H9 (cell line): ENCODE measurements around the gene SMCO3. TPM values are rescaled to one million over a fixed set of nuclear protein-coding genes. Genes with fewer than 3 reads are reported as not detected.

ENCODE experiments used
- DNase-seq: peaks from one replicate; pipeline ENCODE4 v3.0.0-alpha.2; 2017
- H2AFZ ChIP-seq: one replicate; pipeline ENCODE4 v1.6.1; 2013; ENCODE audit warnings: mild to moderate bottlenecking, low read length, control low read depth, moderate library complexity
- H2AK5ac ChIP-seq: 2 replicates; pipeline ENCODE4 v1.6.1; 2013; ENCODE audit warnings: low read length, control low read depth, mixed read lengths; ENCODE audit not compliant: insufficient read length
- H2BK120ac ChIP-seq: one replicate; pipeline ENCODE4 v1.6.1; 2013; ENCODE audit warnings: low read depth, mild to moderate bottlenecking, low read length, control low read depth, inconsistent platforms; ENCODE audit not compliant: poor library complexity, severe bottlenecking
- H2BK12ac ChIP-seq: 2 replicates; pipeline ENCODE4 v1.6.1; 2013; ENCODE audit warnings: low read length, control low read depth, mixed read lengths, low read depth; ENCODE audit not compliant: insufficient read length
- H2BK15ac ChIP-seq: 2 replicates; pipeline ENCODE4 v1.6.1; 2013; ENCODE audit warnings: low read depth, low read length, control low read depth
- H2BK20ac ChIP-seq: one replicate; pipeline ENCODE4 v1.6.1; 2013; ENCODE audit warnings: low read depth, mild to moderate bottlenecking, low read length, control low read depth, inconsistent platforms; ENCODE audit not compliant: poor library complexity, severe bottlenecking
- H2BK5ac ChIP-seq: 2 replicates; pipeline ENCODE4 v1.6.1; 2013; ENCODE audit warnings: low read length, control low read depth, mixed read lengths; ENCODE audit not compliant: insufficient read length
- H3K14ac ChIP-seq: 2 replicates; pipeline ENCODE4 v1.6.1; 2013; ENCODE audit warnings: low read length, control low read depth; ENCODE audit not compliant: insufficient read depth
- H3K18ac ChIP-seq: 2 replicates; pipeline ENCODE4 v1.6.1; 2013; ENCODE audit warnings: low read depth, mild to moderate bottlenecking, mixed read lengths, low read length, control low read depth; ENCODE audit not compliant: insufficient read length
- H3K23ac ChIP-seq: 2 replicates; pipeline ENCODE4 v1.6.1; 2013; ENCODE audit warnings: low read length, control low read depth, mixed read lengths, low read depth; ENCODE audit not compliant: insufficient read length
- H3K23me2 ChIP-seq: 2 replicates; pipeline ENCODE4 v1.6.1; 2013; ENCODE audit warnings: low read depth, mild to moderate bottlenecking, mixed read lengths, low read length, control low read depth; ENCODE audit not compliant: insufficient read length, poor library complexity, severe bottlenecking
- H3K27ac ChIP-seq: 2 replicates; pipeline ENCODE4 v1.5.1; 2013; ENCODE audit warnings: low read length, control low read depth, mixed read lengths, low read depth; ENCODE audit not compliant: insufficient read length
- H3K27me3 ChIP-seq: 2 replicates; pipeline ENCODE4 v1.6.1; 2013; ENCODE audit warnings: low read length, control low read depth, inconsistent platforms; ENCODE audit not compliant: insufficient read depth
- H3K4ac ChIP-seq: 2 replicates; pipeline ENCODE4 v1.6.1; 2013; ENCODE audit warnings: low read depth, mild to moderate bottlenecking, control low read depth, inconsistent platforms, low read length, moderate library complexity
- H3K4me1 ChIP-seq: 2 replicates; pipeline ENCODE4 v1.6.1; 2013; ENCODE audit warnings: low read length, control low read depth, inconsistent platforms; ENCODE audit not compliant: insufficient read depth
- H3K4me2 ChIP-seq: 2 replicates; pipeline ENCODE4 v1.6.1; 2013; ENCODE audit warnings: low read length, control low read depth, mixed read lengths; ENCODE audit not compliant: insufficient read length, insufficient read depth
- H3K56ac ChIP-seq: 2 replicates; pipeline ENCODE4 v1.6.1; 2013; ENCODE audit warnings: low read depth, mild to moderate bottlenecking, mixed read lengths, low read length, control low read depth; ENCODE audit not compliant: insufficient read length
- H3K79me1 ChIP-seq: 2 replicates; pipeline ENCODE4 v1.6.1; 2013; ENCODE audit warnings: low read depth, mild to moderate bottlenecking, moderate library complexity, low read length, control low read depth, inconsistent platforms; ENCODE audit not compliant: insufficient read depth, poor library complexity, severe bottlenecking
- H3K79me2 ChIP-seq: 2 replicates; pipeline ENCODE4 v1.6.1; 2013; ENCODE audit warnings: low read length, control low read depth, inconsistent platforms; ENCODE audit not compliant: insufficient read depth
- H3K9ac ChIP-seq: 2 replicates; pipeline ENCODE4 v1.6.1; 2013; ENCODE audit warnings: low read length, control low read depth, mixed read lengths; ENCODE audit not compliant: insufficient read length; ENCODE audit errors: extremely low read depth
- H3K9me3 ChIP-seq: one replicate; pipeline ENCODE4 v1.6.1; 2013; ENCODE audit warnings: low read depth, low read length, inconsistent platforms; ENCODE audit not compliant: control insufficient read depth
- H3T11ph ChIP-seq: one replicate; pipeline ENCODE4 v1.6.1; 2013; ENCODE audit warnings: mild to moderate bottlenecking, low read length, control low read depth, inconsistent platforms
- H4K20me1 ChIP-seq: one replicate; pipeline ENCODE4 v1.6.1; 2013; ENCODE audit not compliant: control insufficient read depth, insufficient read length, insufficient read depth
- H4K5ac ChIP-seq: 2 replicates; pipeline ENCODE4 v1.6.1; 2013; ENCODE audit warnings: low read depth, mild to moderate bottlenecking, mixed read lengths, low read length, control low read depth; ENCODE audit not compliant: insufficient read length
- H4K8ac ChIP-seq: replicated peaks from 2 replicates; pipeline ENCODE4 v1.6.1; 2013; ENCODE audit warnings: low read length, control low read depth, mixed read lengths, low read depth; ENCODE audit not compliant: insufficient read length
- H4K91ac ChIP-seq: 2 replicates; pipeline ENCODE4 v1.6.1; 2013; ENCODE audit warnings: low read depth, mild to moderate bottlenecking, moderate library complexity, mixed read lengths, low read length, control low read depth; ENCODE audit not compliant: insufficient read length
- H3K27ac Mint-ChIP-seq, 3 experiments: 2 replicates in 2 of 3; 3 replicates in 1 of 3; pipeline ENCODE4 v1.8.0; 2020 to 2021; ENCODE audit warnings: mixed read lengths in 3 of 3, mild to moderate bottlenecking in 1 of 3, moderate library complexity in 1 of 3
- H3K27me3 Mint-ChIP-seq: 2 replicates; pipeline ENCODE4 v1.8.0; 2021; ENCODE audit warnings: low read depth, mild to moderate bottlenecking, moderate library complexity, mixed read lengths
- H3K36me3 Mint-ChIP-seq, 3 experiments: 2 replicates in 2 of 3; 3 replicates in 1 of 3; pipeline ENCODE4 v1.8.0; 2020 to 2021; ENCODE audit warnings: low read depth in 3 of 3, mixed read lengths in 3 of 3; ENCODE audit not compliant: insufficient read depth in 1 of 3
- H3K4me1 Mint-ChIP-seq, 2 experiments: 2 replicates each; pipeline ENCODE4 v1.8.0; 2020; ENCODE audit warnings: mixed read lengths in 2 of 2
- H3K4me3 Mint-ChIP-seq, 2 experiments: 2 replicates in 1 of 2; 3 replicates in 1 of 2; pipeline ENCODE4 v1.8.0; 2020 to 2021; ENCODE audit warnings: mild to moderate bottlenecking in 2 of 2, mixed read lengths in 2 of 2, moderate library complexity in 1 of 2
- H3K9me3 Mint-ChIP-seq, 2 experiments: 2 replicates in 1 of 2; 3 replicates in 1 of 2; pipeline ENCODE4 v1.8.0; 2020; ENCODE audit warnings: mild to moderate bottlenecking in 2 of 2, mixed read lengths in 2 of 2, moderate library complexity in 1 of 2
- CTCF ChIP-seq: fragments of 200-600 bp; sonication (generic); conservative IDR thresholded peaks from 3 replicates; pipeline ENCODE4 v1.8.0; 2021; ENCODE audit warnings: antibody characterized with exemption, mild to moderate bottlenecking
- WGBS: extraction: QIAGEN DNeasy Blood & Tissue Kit; methylation state at CpG from one replicate; pipeline ENCODE4 v1.1.7; 2013; ENCODE audit warnings: missing lambda C conversion rate, low lambda C conversion rate, mixed read lengths; ENCODE audit not compliant: insufficient read length; ENCODE audit errors: extremely low coverage; 5-methylcytosine and 5-hydroxymethylcytosine counted together
- total RNA-seq: library from RNA; stranded (reverse); gene quantifications from 2 replicates; pipeline ENCODE4 v1.2.1, GENCODE V29; 2021

The SMCO3 gene
- total RNA-seq, 1 experiment from 2014 or later, result not detected

- Histone ChIP-seq H2BK12ac (no peak overlapping the region), H3K56ac (no peak overlapping the region), H2BK120ac (no peak overlapping the region), H4K91ac (no peak overlapping the region), H3K79me2 (no peaks in the 10 kb centered on the region; the same call in 1 of the 2 replicates), H3K4me2 (no peak overlapping the region), H2AFZ (no peak overlapping the region), H3K9me3 (no peaks in the 10 kb centered on the region), H3T11ph (no peak overlapping the region), H3K9ac (no peak overlapping the region), H4K5ac (no peak overlapping the region), H3K79me1 (no peaks in the 10 kb centered on the region), H3K4ac (no peak overlapping the region), H4K8ac (no peak overlapping the region), H2BK15ac (no peak overlapping the region), H2AK5ac (no peak overlapping the region), H2BK5ac (no peak overlapping the region), H3K23ac (no peak overlapping the region), H3K14ac (no peak overlapping the region), H3K18ac (no peak overlapping the region), H3K4me1 (no peaks in the 10 kb centered on the region), H3K27ac (no peak overlapping the region), H2BK20ac (no peak overlapping the region), H3K23me2 (no peaks in the 10 kb centered on the region), H3K27me3 (no peaks in the 10 kb centered on the region), H4K20me1 (no peaks in the 10 kb centered on the region)
- Mint-ChIP-seq H3K9me3 (peaks cover 0 to 2% of the 10 kb centered on the region in 2 experiments; a peak in 1 of 5 replicates), H3K27ac (no peak overlapping the region), H3K4me1 (0 out of 4 replicates have a peak, but pooled peaks cover 0 to 3% of the 10 kb centered on the region in 2 experiments), H3K27me3 (no peaks in the 10 kb centered on the region), H3K4me3 (no peak overlapping the region), H3K36me3 (no peaks in the 10 kb centered on the region)
- DNase-seq, result no peak
- no peak for TF ChIP-seq CTCF
- WGBS, result no CpG with 5 or more reads among the region's 3 CpGs
Measured at GRCh38 chr12:14833336-14833735, 19.4 kb upstream of the SMCO3 start.
